ENCODE results near the gene ZFPM1. TPM values are rescaled to one million over a fixed set of nuclear protein-coding genes. Genes with fewer than 3 reads are reported as not detected.
"Not testable (repeated sequence)": the region's sequence is repeated elsewhere in the genome, so short reads cannot be mapped to it uniquely, and the experiment has no call there.

ZFPM1 gene
- total and polyA plus RNA-seq, 8 donors: 3.6 to 22.5 (median 19.3) TPM

GRCh38 chr16:88514070-88514469 lies 61.0 kb downstream of the ZFPM1 start:
- FAIRE-seq (no peak), ATAC-seq (no peak), DNase-seq (peak in 1 of 6 donors; percentile 12)
- no peaks in the 10 kb centered on the region for H3K27me3 ChIP-seq
- H3K27ac ChIP-seq: no peak overlapping the region
- H3K36me3 ChIP-seq: no peaks in the 10 kb centered on the region
- 93 to 95% methylated on average over 20 of the region's 20 CpGs for WGBS, 2 donors
- no peak for TF ChIP-seq CTCF (IDR thresholded peaks at IDR 0.05)
- intact Hi-C loops (cut with DNase I): no loop called here
- H3K4me1 ChIP-seq: peaks cover 11 to 13% (median 12%) of the 10 kb centered on the region in 3 donors
- no peak overlapping the region for H3K4me3 ChIP-seq
- H3K9me3 ChIP-seq: no peaks in the 10 kb centered on the region

DNA sequence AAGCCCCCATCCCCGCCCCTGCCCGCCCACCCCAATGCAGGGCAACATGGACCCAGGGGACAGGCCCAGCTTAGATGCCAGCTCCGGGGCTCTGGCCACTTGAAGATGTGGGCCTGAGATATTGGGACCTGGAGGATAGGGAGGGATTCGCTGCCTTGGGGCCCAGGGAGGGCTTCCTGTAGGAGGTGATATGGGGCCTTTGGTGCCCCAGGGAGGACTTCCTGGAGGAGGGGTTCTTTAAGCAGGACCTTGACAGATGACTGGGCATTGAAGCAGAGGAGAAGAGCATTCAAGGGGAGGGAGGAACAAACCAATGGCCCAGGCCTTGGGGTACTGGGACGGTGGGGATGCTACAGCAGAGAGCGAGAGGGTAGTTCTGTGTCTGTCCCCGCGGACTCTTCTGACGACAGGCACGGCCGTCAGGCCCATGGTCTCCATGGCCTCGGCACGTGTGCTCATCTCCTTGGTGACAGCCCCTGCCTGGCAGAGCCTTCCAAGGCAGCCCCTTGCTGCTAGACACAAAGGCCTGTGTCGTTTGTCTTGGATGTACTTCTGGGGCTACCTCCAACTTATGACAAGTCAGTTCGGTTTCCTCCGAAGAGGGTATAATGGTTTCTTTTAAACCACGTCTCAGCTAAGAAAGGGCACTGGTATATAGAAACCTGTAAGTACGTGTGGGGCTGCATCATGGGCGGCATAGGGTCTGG lies 61.6 kb downstream of the ZFPM1 start:
- DNase-seq (peak in 1 of 6 donors; percentile 13), ATAC-seq (no peak), FAIRE-seq (no peak)
- Histone ChIP-seq H3K36me3 (no peaks in the 10 kb centered on the region), H3K9me3 (no peaks in the 10 kb centered on the region), H3K27me3 (no peaks in the 10 kb centered on the region), H3K27ac (no peak overlapping the region), H3K4me3 (no peak overlapping the region), H3K4me1 (peaks cover 9% of the 10 kb centered on the region in 3 donors)
- no peak for TF ChIP-seq CTCF (IDR thresholded peaks at IDR 0.05)
- intact Hi-C loops (cut with DNase I): no loop called here
- 91% methylated on average over 19 of the region's 19 CpGs for WGBS, 2 donors

GRCh38 chr16:88515371-88515770 lies 62.3 kb downstream of the ZFPM1 start:
- no peak overlapping the region for H3K27ac ChIP-seq
- peaks cover 2% of the 10 kb centered on the region in 3 donors for H3K4me1 ChIP-seq
- no peak for TF ChIP-seq CTCF (IDR thresholded peaks at IDR 0.05)
- H3K4me3 ChIP-seq: no peak overlapping the region
- intact Hi-C loops (cut with DNase I): no loop called here
- no peaks in the 10 kb centered on the region for H3K36me3 ChIP-seq
- no peaks in the 10 kb centered on the region for H3K9me3 ChIP-seq
- 93% methylated on average over 9 of the region's 9 CpGs for WGBS, 2 donors
- no peaks in the 10 kb centered on the region for H3K27me3 ChIP-seq
- FAIRE-seq (no peak), DNase-seq (peak in 1 of 6 donors; percentile 16), ATAC-seq (no peak)

GRCh38 chr16:88515925-88516594 lies 63.0 kb downstream of the ZFPM1 start:
- Histone ChIP-seq H3K36me3 (no peaks in the 10 kb centered on the region), H3K9me3 (no peaks in the 10 kb centered on the region), H3K4me1 (no peaks in the 10 kb centered on the region), H3K27me3 (no peaks in the 10 kb centered on the region), H3K4me3 (no peak overlapping the region), H3K27ac (no peak overlapping the region)
- WGBS, 2 donors: 88 to 90% methylated on average over 20 to 23 of the region's 23 CpGs
- intact Hi-C loops (cut with DNase I): no loop called here
- no peak for TF ChIP-seq CTCF (IDR thresholded peaks at IDR 0.05)
- ATAC-seq (no peak), FAIRE-seq (no peak), DNase-seq (peak in 1 of 6 donors; percentile 30)

DNA sequence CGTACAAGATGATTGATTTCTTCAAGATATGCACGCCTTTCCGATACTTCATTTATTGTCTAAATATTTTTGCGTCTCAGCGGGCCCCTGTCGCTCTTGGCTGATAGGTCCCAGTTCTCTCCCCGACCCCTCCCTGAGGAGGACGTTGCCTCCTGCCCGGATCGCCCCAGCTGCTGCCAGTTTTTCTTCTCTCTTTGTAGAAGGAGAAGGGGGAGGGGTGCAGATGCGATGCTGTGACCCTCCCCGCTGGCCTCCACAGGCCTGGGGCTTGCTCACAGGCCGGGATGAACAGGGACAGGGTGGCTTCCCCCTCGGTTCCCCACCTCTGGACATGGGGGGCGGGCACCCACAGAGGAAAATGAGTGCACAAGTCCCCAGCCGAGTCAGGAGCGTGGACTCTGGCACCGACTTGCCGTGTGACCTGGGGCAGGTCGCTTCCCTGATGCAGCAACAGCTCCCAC lies 63.6 kb downstream of the ZFPM1 start:
- H3K27me3 ChIP-seq: no peaks in the 10 kb centered on the region
- intact Hi-C loops (cut with DNase I): no loop called here
- 87 to 89% methylated on average over 20 of the region's 20 CpGs for WGBS, 2 donors
- H3K4me3 ChIP-seq: no peak overlapping the region
- FAIRE-seq (no peak), DNase-seq (peak in 1 of 6 donors; percentile 17), ATAC-seq (no peak)
- TF ChIP-seq CTCF (IDR thresholded peaks at IDR 0.05): no peak
- no peaks in the 10 kb centered on the region for H3K36me3 ChIP-seq
- H3K9me3 ChIP-seq: no peaks in the 10 kb centered on the region
- no peak overlapping the region for H3K27ac ChIP-seq
- no peaks in the 10 kb centered on the region for H3K4me1 ChIP-seq

GRCh38 chr16:88517208-88517774 lies 64.2 kb downstream of the ZFPM1 start:
- H3K9me3 ChIP-seq; ATAC-seq; H3K27ac ChIP-seq; H3K4me1 ChIP-seq; intact Hi-C loops (cut with DNase I); FAIRE-seq; H3K4me3 ChIP-seq; H3K27me3 ChIP-seq; DNase-seq; H3K36me3 ChIP-seq: not testable (repeated sequence)
- 90 to 98% methylated on average over 1 of the region's 1 CpG for WGBS, 2 donors
